IPS-20b (cell line): ENCODE data around the gene TAS2R20.

Source experiments
- H3K27ac ChIP-seq: one replicate; pipeline ENCODE4 v1.5.1; 2013; ENCODE audit warnings: low read length
- H3K27me3 ChIP-seq: 2 replicates; pipeline ENCODE4 v1.6.1; 2013; ENCODE audit warnings: mild to moderate bottlenecking, low read length, inconsistent platforms; ENCODE audit not compliant: insufficient read depth
- H3K36me3 ChIP-seq: 2 replicates; pipeline ENCODE4 v1.6.1; 2013; ENCODE audit warnings: low read depth, mild to moderate bottlenecking, inconsistent platforms, low read length, moderate library complexity; ENCODE audit not compliant: insufficient read depth
- H3K4me1 ChIP-seq: 2 replicates; pipeline ENCODE4 v1.6.1; 2013; ENCODE audit warnings: mild to moderate bottlenecking, control low read depth, inconsistent platforms, low read length, moderate library complexity; ENCODE audit not compliant: insufficient read depth
- H3K4me3 ChIP-seq: 2 replicates; pipeline ENCODE4 v1.5.1; 2013; ENCODE audit warnings: mild to moderate bottlenecking, low read length, inconsistent platforms
- H3K9ac ChIP-seq: 2 replicates; pipeline ENCODE4 v1.6.1; 2013; ENCODE audit warnings: low read depth, mild to moderate bottlenecking, inconsistent platforms, low read length, moderate library complexity
- H3K9me3 ChIP-seq: 2 replicates; pipeline ENCODE4 v1.6.1; 2013; ENCODE audit warnings: mild to moderate bottlenecking, low read depth, low read length, inconsistent platforms; ENCODE audit not compliant: insufficient read depth

Gene TAS2R20

GRCh38 chr12:11007608-11008007 lies 9.5 kb upstream of the TAS2R20 start:
- no peak overlapping the region for H3K9ac ChIP-seq
- no peaks in the 10 kb centered on the region for H3K9me3 ChIP-seq
- no peaks in the 10 kb centered on the region for H3K36me3 ChIP-seq
- H3K4me1 ChIP-seq = no peaks in the 10 kb centered on the region
- no peak overlapping the region for H3K4me3 ChIP-seq
- H3K27ac ChIP-seq = no peak overlapping the region
- no peaks in the 10 kb centered on the region for H3K27me3 ChIP-seq

DNA sequence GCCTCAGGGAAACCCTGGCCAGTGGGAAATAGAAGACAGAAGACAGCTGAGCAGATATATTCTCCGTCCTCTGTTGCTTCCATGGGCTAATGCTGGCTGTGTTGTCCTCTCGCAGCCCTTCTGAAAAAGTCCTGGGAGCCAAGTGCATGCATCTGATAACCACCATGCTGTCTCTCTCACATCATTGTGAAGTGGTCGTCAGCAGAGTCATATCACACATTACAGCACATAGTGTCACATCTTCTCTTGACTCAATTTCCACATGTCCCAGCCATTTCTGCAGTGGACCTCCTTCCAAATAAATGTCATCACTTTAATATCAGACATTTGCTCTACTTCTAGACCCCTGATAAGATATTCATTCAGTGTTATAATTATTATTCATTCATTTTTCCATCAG lies 3.8 kb downstream of the TAS2R20 start:
- Histone ChIP-seq H3K9ac (no peak overlapping the region), H3K9me3 (no peaks in the 10 kb centered on the region), H3K27me3 (no peaks in the 10 kb centered on the region), H3K36me3 (no peaks in the 10 kb centered on the region), H3K4me1 (no peaks in the 10 kb centered on the region), H3K27ac (no peak overlapping the region), H3K4me3 (no peak overlapping the region)

- Histone ChIP-seq H3K36me3 (no peaks in the 10 kb centered on the region), H3K4me3 (no peak overlapping the region), H3K9ac (no peak overlapping the region), H3K9me3 (no peaks in the 10 kb centered on the region), H3K27ac (no peak overlapping the region), H3K4me1 (no peaks in the 10 kb centered on the region), H3K27me3 (no peaks in the 10 kb centered on the region)
Measured at GRCh38 chr12:10989107-10989506, 9.0 kb downstream of the TAS2R20 start.

DNA sequence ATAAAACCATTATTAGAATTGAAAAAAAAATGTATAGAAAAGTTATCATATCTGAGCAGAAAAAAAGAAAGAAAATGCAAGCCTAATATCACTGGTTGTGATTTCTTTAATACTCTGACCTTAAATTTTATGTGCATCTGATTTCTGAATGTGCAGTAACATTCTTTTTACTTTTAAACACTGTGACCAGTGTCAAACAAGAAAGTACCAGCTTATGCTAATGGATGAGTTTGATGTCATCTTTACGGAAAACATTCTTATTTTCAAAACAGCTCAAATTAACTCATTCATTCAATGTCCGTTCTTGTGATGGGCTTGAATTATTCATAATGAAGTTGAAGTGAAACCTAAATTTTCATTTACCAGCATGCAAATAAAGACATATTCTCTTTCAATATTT lies 11.3 kb downstream of the TAS2R20 start, which contains the start of gene TAS2R50:
Gene TAS2R50 (minus strand): TSS at position 101 of the 400 bp plus-strand sequence. CDS start 52 bp downstream, at position 49.
- Histone ChIP-seq H3K27ac (no peak within 1 kb of the TSS), H3K4me3 (no peak within 1 kb of the TSS), H3K4me1 (no peaks in the 10 kb centered on the region), H3K36me3 (no peaks in the 10 kb centered on the region), H3K9ac (no peak within 1 kb of the TSS), H3K9me3 (no peaks in the 10 kb centered on the region), H3K27me3 (no peaks in the 10 kb centered on the region)

- Histone ChIP-seq H3K36me3 (no peaks in the 10 kb centered on the region), H3K9me3 (no peaks in the 10 kb centered on the region), H3K27ac (no peak overlapping the region), H3K27me3 (no peaks in the 10 kb centered on the region), H3K4me3 (no peak overlapping the region), H3K4me1 (0 out of 2 replicates have a peak, but pooled peaks cover 4% of the 10 kb centered on the region), H3K9ac (no peak overlapping the region)
Measured at GRCh38 chr12:10982244-10982643, 15.9 kb downstream of the TAS2R20 start.

- no peaks in the 10 kb centered on the region for H3K27me3 ChIP-seq
- peaks cover 22% of the 10 kb centered on the region; the same call in 1 of the 2 replicates for H3K4me1 ChIP-seq
- H3K27ac ChIP-seq = no peak overlapping the region
- no peaks in the 10 kb centered on the region for H3K9me3 ChIP-seq
- H3K4me3 ChIP-seq = no peak overlapping the region
- H3K36me3 ChIP-seq = no peaks in the 10 kb centered on the region
- no peak overlapping the region for H3K9ac ChIP-seq
Measured at GRCh38 chr12:10974965-10975364, 23.1 kb downstream of the TAS2R20 start.

DNA sequence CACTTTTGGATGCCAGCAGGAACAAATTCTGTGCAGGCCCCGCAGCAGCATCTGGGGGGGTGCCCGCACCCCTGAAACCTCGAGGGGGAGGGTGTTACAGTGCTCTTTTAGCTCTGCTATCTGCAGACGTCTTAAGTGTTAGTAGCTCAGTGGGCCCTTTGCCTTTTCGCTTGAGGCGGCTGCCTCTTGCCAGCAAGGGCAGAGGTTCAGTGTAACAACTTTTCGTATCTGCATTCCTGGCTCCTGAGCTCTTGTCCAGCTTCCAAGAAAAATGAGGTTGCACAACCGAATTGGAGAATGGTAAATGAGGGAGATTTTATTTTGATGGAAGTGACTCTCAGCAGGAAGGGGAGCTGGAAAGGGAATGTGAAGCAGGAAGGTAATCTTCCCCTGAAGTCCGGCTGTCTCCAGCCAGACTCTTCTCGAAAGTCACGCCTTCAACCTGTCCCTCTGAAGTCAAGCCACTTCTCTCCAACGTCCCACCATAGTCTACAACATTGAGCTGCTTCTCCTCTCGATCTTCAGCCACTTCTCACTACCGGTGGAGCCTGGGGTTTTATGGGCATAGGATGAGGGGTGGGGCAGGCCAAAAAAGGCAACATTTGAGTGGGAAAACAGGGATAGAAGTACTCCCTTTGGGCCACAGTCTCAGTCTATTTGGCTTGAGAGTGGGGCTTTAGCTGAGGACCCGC lies 29.2 kb downstream of the TAS2R20 start:
- Histone ChIP-seq H3K27ac (no peak overlapping the region), H3K9ac (no peak overlapping the region), H3K27me3 (no peaks in the 10 kb centered on the region), H3K4me1 (no peaks in the 10 kb centered on the region), H3K36me3 (no peaks in the 10 kb centered on the region), H3K9me3 (no peaks in the 10 kb centered on the region), H3K4me3 (no peak overlapping the region)

DNA sequence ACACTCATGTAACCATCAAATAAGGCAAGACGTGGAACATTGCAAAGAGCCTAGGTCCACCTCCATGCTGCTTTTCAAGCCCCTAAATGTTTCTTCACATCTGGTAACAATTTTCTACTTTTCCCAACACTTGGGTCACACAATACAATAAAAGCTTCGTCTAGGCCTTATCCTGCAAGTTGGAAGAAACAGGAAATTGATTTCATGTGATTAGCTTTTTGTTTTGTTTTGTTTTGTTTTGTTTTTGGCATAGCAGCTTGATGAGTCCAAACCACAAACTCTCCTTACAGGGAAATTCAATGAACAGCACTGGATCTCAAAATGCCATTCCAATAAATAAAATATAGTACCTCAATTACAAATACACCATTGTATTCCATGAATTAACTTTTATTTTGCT lies 30.7 kb downstream of the TAS2R20 start:
- no peak overlapping the region for H3K9ac ChIP-seq
- H3K27ac ChIP-seq = no peak overlapping the region
- no peaks in the 10 kb centered on the region for H3K36me3 ChIP-seq
- H3K4me1 ChIP-seq = no peaks in the 10 kb centered on the region
- H3K27me3 ChIP-seq = no peaks in the 10 kb centered on the region
- H3K4me3 ChIP-seq = no peak overlapping the region
- no peaks in the 10 kb centered on the region for H3K9me3 ChIP-seq

DNA sequence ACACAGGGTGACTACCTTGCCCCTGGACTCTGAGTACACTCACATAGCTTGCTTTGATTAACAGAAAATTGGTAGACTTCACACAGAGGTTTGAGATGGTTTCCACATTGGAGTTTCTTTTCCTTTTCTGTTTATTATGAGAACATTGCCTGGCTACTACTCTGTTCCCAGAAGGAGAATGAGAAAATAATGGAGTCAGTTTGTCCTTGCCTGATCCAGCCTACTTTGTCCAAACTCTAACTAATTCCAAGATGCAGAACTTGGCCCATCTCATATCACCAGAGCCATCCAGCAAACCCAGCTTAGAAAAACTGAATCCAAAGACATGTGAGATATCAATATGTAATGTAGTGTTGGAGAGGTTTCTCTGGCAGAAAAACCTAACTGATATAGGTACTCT lies 31.8 kb downstream of the TAS2R20 start:
- no peak overlapping the region for H3K4me3 ChIP-seq
- H3K36me3 ChIP-seq = no peaks in the 10 kb centered on the region
- H3K9me3 ChIP-seq = no peaks in the 10 kb centered on the region

GRCh38 chr12:10965476-10965875 lies 32.6 kb downstream of the TAS2R20 start:
- Histone ChIP-seq H3K36me3 (no peaks in the 10 kb centered on the region), H3K4me3 (no peak overlapping the region), H3K9me3 (no peaks in the 10 kb centered on the region), H3K27ac (no peak overlapping the region), H3K27me3 (no peaks in the 10 kb centered on the region), H3K9ac (no peak overlapping the region), H3K4me1 (no peaks in the 10 kb centered on the region)

More for the DNA sequence above, 31.8 kb downstream of the TAS2R20 start:
- no peaks in the 10 kb centered on the region for H3K27me3 ChIP-seq
- no peak overlapping the region for H3K9ac ChIP-seq
- no peaks in the 10 kb centered on the region for H3K4me1 ChIP-seq
- H3K27ac ChIP-seq = no peak overlapping the region

DNA sequence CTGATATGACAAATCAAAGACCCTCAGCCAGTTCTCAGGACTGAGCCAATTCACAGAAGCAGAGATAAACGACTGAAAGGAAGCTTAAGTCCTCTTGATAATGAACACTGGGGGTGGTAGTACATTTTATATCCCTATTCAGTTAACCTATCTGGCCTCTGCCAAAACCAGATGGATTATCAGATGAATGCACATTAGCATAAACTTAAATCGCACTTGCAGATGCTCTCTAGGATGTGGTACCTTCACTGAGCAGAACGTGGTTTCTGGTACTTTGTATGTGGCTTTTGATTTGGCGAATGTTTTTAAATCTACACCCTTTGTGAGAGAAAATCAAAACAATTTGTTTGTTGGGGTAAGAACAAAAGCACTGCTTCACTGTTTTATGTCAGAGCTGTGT lies 37.9 kb downstream of the TAS2R20 start:
- H3K27ac ChIP-seq = no peak overlapping the region
- H3K27me3 ChIP-seq = no peaks in the 10 kb centered on the region
- H3K4me1 ChIP-seq = no peaks in the 10 kb centered on the region
- H3K4me3 ChIP-seq = no peak overlapping the region
- no peak overlapping the region for H3K9ac ChIP-seq
- H3K9me3 ChIP-seq = no peaks in the 10 kb centered on the region
- no peaks in the 10 kb centered on the region for H3K36me3 ChIP-seq

- Histone ChIP-seq H3K9me3 (no peaks in the 10 kb centered on the region), H3K4me1 (no peaks in the 10 kb centered on the region), H3K36me3 (no peaks in the 10 kb centered on the region), H3K9ac (no peak overlapping the region), H3K27me3 (no peaks in the 10 kb centered on the region), H3K4me3 (no peak overlapping the region), H3K27ac (no peak overlapping the region)
Measured at GRCh38 chr12:10959804-10960203, 38.3 kb downstream of the TAS2R20 start.
